EH (cell line): Measurements from ENCODE around the gene ATG13.
A peak's percentile ranks its signal among the peaks of the same experiment; 100 is the strongest.
"Not testable (repeated sequence)": the region's sequence is repeated elsewhere in the genome, so short reads cannot be mapped to it uniquely, and the experiment has no call there.

ENCODE experiments used
- DNase-seq: peaks from one replicate; pipeline ENCODE4 v3.0.0-alpha.2; 2015; ENCODE audit warnings: low read depth

ATG13 gene

GRCh38 chr11:46697723-46698122, 80.4 kb downstream of the ATG13 start:
- no peak for DNase-seq

- no peak for DNase-seq
Measured at GRCh38 chr11:46698597-46698996, 81.2 kb downstream of the ATG13 start.

GRCh38 chr11:46700241-46701077, 83.1 kb downstream of the ATG13 start, which contains the start of the genes ARHGAP1 and ZNF408:
Gene ARHGAP1 (minus strand): TSS chr11:46700619. CDS start chr11:46696107, 4,512 bp downstream.
Gene ZNF408 (plus strand): TSS chr11:46701031. CDS start chr11:46701048, 17 bp downstream.
- peak; percentile 99 for DNase-seq

- DNase-seq, result no peak
Measured at GRCh38 chr11:46701078-46701654, 83.8 kb downstream of the ATG13 start.

GRCh38 chr11:46705070-46705688, 87.8 kb downstream of the ATG13 start:
- no peak for DNase-seq

GRCh38 chr11:46706886-46707285, 89.5 kb downstream of the ATG13 start:
- no peak for DNase-seq

GRCh38 chr11:46709351-46709750, 92.0 kb downstream of the ATG13 start:
- DNase-seq, result not testable (repeated sequence)

- DNase-seq, result peak; percentile 95
Measured at GRCh38 chr11:46710821-46711269, 93.5 kb downstream of the ATG13 start.

GRCh38 chr11:46711303-46711702, 94.0 kb downstream of the ATG13 start:
- DNase-seq, result peak; percentile 68

GRCh38 chr11:46712874-46713576, 95.7 kb downstream of the ATG13 start:
- DNase-seq, result no peak

GRCh38 chr11:46717825-46718154, 100.4 kb downstream of the ATG13 start:
- not testable (repeated sequence) for DNase-seq

- DNase-seq, result peak; percentile 47
Measured at GRCh38 chr11:46718155-46719019, 101.0 kb downstream of the ATG13 start.

- no peak for DNase-seq
Measured at GRCh38 chr11:46719048-46719542, 101.7 kb downstream of the ATG13 start, which contains the start of gene F2. Gene F2 (plus strand): TSS chr11:46719213. CDS start chr11:46719236, 23 bp downstream.

- DNase-seq, result no peak
Measured at GRCh38 chr11:46719543-46720218, 102.3 kb downstream of the ATG13 start.

- no peak for DNase-seq
Measured at GRCh38 chr11:46721286-46721685, 103.9 kb downstream of the ATG13 start.

- DNase-seq, result no peak
Measured at GRCh38 chr11:46722566-46723358, 105.4 kb downstream of the ATG13 start.

- DNase-seq, result no peak
Measured at GRCh38 chr11:46723359-46723680, 106.0 kb downstream of the ATG13 start.

- no peak for DNase-seq
Measured at GRCh38 chr11:46724088-46724487, 106.7 kb downstream of the ATG13 start.
